Skeletal muscle tissue (tissue), 4 donors: ENCODE data around the gene PPM1K. TPM values are rescaled to one million over a fixed set of nuclear protein-coding genes. Genes with fewer than 3 reads are reported as not detected.

Source experiments
- H3K27ac ChIP-seq: one replicate; pipeline ENCODE4 v1.7.0; 2013; ENCODE audit warnings: mild to moderate bottlenecking, low read depth, low read length, inconsistent platforms
- H3K27me3 ChIP-seq, 3 donors: one replicate each; pipeline ENCODE4 v1.7.0; 2013; ENCODE audit warnings: low read length in 3 of 3; ENCODE audit not compliant: control insufficient read depth in 3 of 3, insufficient read depth in 3 of 3
- H3K36me3 ChIP-seq, 3 donors: one replicate each; pipeline ENCODE4 v1.7.0; 2013; ENCODE audit warnings: low read length in 3 of 3; ENCODE audit not compliant: control insufficient read depth in 3 of 3, insufficient read depth in 3 of 3
- H3K4me1 ChIP-seq, 3 donors: one replicate each; pipeline ENCODE4 v1.7.0; 2013; ENCODE audit warnings: low read length in 3 of 3, mild to moderate bottlenecking in 3 of 3; ENCODE audit not compliant: control insufficient read depth in 3 of 3, insufficient read depth in 3 of 3
- H3K4me3 ChIP-seq, 3 donors: one replicate each; pipeline ENCODE4 v1.7.0; 2013; ENCODE audit warnings: low read length in 3 of 3
- H3K9ac ChIP-seq, 3 donors: one replicate each; pipeline ENCODE4 v1.7.0; 2013; ENCODE audit warnings: low read length in 3 of 3, mild to moderate bottlenecking in 3 of 3, moderate library complexity in 2 of 3, low read depth in 1 of 3
- H3K9me3 ChIP-seq, 3 donors: one replicate each; pipeline ENCODE4 v1.7.0; 2013; ENCODE audit warnings: low read length in 3 of 3; ENCODE audit not compliant: control insufficient read depth in 3 of 3
- total RNA-seq: library from RNA; depleted of rRNA; stranded (reverse); fragments of >200 nt; gene quantifications from one replicate; pipeline ENCODE4 v1.2.3, GENCODE V29; 2014
- donor health status: Osteomylitis.

PPM1K gene
- total RNA-seq, 1 donor from 2014 or later: 22.4 TPM

- Histone ChIP-seq H3K27ac (no peak overlapping the region), H3K4me1 (no peaks in the 10 kb centered on the region), H3K9ac (no peak overlapping the region), H3K9me3 (no peaks in the 10 kb centered on the region), H3K36me3 (no peaks in the 10 kb centered on the region), H3K27me3 (no peaks in the 10 kb centered on the region), H3K4me3 (no peak overlapping the region)
Measured at GRCh38 chr4:88225232-88226105, 58.9 kb downstream of the PPM1K start.

GRCh38 chr4:88223516-88223915 lies 60.8 kb downstream of the PPM1K start:
- H3K9me3 ChIP-seq: no peaks in the 10 kb centered on the region
- H3K4me1 ChIP-seq: no peaks in the 10 kb centered on the region
- H3K27me3 ChIP-seq: no peaks in the 10 kb centered on the region
- H3K4me3 ChIP-seq: no peak overlapping the region
- no peak overlapping the region for H3K9ac ChIP-seq
- no peak overlapping the region for H3K27ac ChIP-seq
- H3K36me3 ChIP-seq: no peaks in the 10 kb centered on the region

- no peak overlapping the region for H3K4me3 ChIP-seq
- no peaks in the 10 kb centered on the region for H3K36me3 ChIP-seq
- no peaks in the 10 kb centered on the region for H3K4me1 ChIP-seq
- no peaks in the 10 kb centered on the region for H3K9me3 ChIP-seq
- no peak overlapping the region for H3K9ac ChIP-seq
- H3K27ac ChIP-seq: no peak overlapping the region
- H3K27me3 ChIP-seq: no peaks in the 10 kb centered on the region
Measured at GRCh38 chr4:88219099-88219498, 65.3 kb downstream of the PPM1K start.

- Histone ChIP-seq H3K9me3 (no peaks in the 10 kb centered on the region), H3K27ac (no peak overlapping the region)
Measured at GRCh38 chr4:88217169-88217568, 67.2 kb downstream of the PPM1K start.

GRCh38 chr4:88216395-88216794 lies 68.0 kb downstream of the PPM1K start:
- H3K36me3 ChIP-seq: no peaks in the 10 kb centered on the region
- H3K4me3 ChIP-seq: no peak overlapping the region
- H3K4me1 ChIP-seq: no peaks in the 10 kb centered on the region
- no peaks in the 10 kb centered on the region for H3K9me3 ChIP-seq
- H3K9ac ChIP-seq: no peak overlapping the region
- H3K27me3 ChIP-seq: no peaks in the 10 kb centered on the region
- H3K27ac ChIP-seq: no peak overlapping the region

More at GRCh38 chr4:88217169-88217568, 67.2 kb downstream of the PPM1K start:
- no peak overlapping the region for H3K9ac ChIP-seq
- no peaks in the 10 kb centered on the region for H3K27me3 ChIP-seq
- no peak overlapping the region for H3K4me3 ChIP-seq
- no peaks in the 10 kb centered on the region for H3K36me3 ChIP-seq
- H3K4me1 ChIP-seq: no peaks in the 10 kb centered on the region

- H3K9ac ChIP-seq: no peak overlapping the region
- H3K4me3 ChIP-seq: no peak overlapping the region
Measured at GRCh38 chr4:88215351-88215750, 69.0 kb downstream of the PPM1K start.

GRCh38 chr4:88212253-88212561 lies 72.2 kb downstream of the PPM1K start:
- no peaks in the 10 kb centered on the region for H3K27me3 ChIP-seq
- H3K27ac ChIP-seq: no peak overlapping the region
- H3K9me3 ChIP-seq: no peaks in the 10 kb centered on the region

More at GRCh38 chr4:88215351-88215750, 69.0 kb downstream of the PPM1K start:
- H3K9me3 ChIP-seq: no peaks in the 10 kb centered on the region
- H3K27me3 ChIP-seq: no peaks in the 10 kb centered on the region
- no peak overlapping the region for H3K27ac ChIP-seq
- no peaks in the 10 kb centered on the region for H3K4me1 ChIP-seq
- H3K36me3 ChIP-seq: no peaks in the 10 kb centered on the region

GRCh38 chr4:88211473-88212252 lies 72.7 kb downstream of the PPM1K start:
- no peaks in the 10 kb centered on the region for H3K9me3 ChIP-seq
- no peaks in the 10 kb centered on the region for H3K27me3 ChIP-seq
- no peak overlapping the region for H3K9ac ChIP-seq
- H3K27ac ChIP-seq: no peak overlapping the region
- no peaks in the 10 kb centered on the region for H3K4me1 ChIP-seq
- H3K4me3 ChIP-seq: no peak overlapping the region
- no peaks in the 10 kb centered on the region for H3K36me3 ChIP-seq

More at GRCh38 chr4:88212253-88212561, 72.2 kb downstream of the PPM1K start:
- H3K36me3 ChIP-seq: no peaks in the 10 kb centered on the region
- no peak overlapping the region for H3K4me3 ChIP-seq
- no peaks in the 10 kb centered on the region for H3K4me1 ChIP-seq
- no peak overlapping the region for H3K9ac ChIP-seq

- no peaks in the 10 kb centered on the region for H3K27me3 ChIP-seq
Measured at GRCh38 chr4:88208156-88208555, 76.2 kb downstream of the PPM1K start.

More at GRCh38 chr4:88208156-88208555, 76.2 kb downstream of the PPM1K start:
- no peaks in the 10 kb centered on the region for H3K9me3 ChIP-seq
- H3K27ac ChIP-seq: no peak overlapping the region
- H3K9ac ChIP-seq: no peak overlapping the region
- H3K4me1 ChIP-seq: no peaks in the 10 kb centered on the region
- H3K36me3 ChIP-seq: no peaks in the 10 kb centered on the region
- H3K4me3 ChIP-seq: no peak overlapping the region
